Stimulated activated CD4-positive, alpha-beta T cell treated with anti-CD3 and anti-CD28 coated beads, Interleukin-12 subunit alpha, Interleukin-12 subunit beta, amount 100 ng/mL, for 24 hours (primary cell): ENCODE measurements around the gene TUBB6.

Experiments used
- DNase-seq, 2 experiments: peaks; one replicate each; pipeline ENCODE4 v3.0.0-alpha.2; 2020; ENCODE audit warnings: low read depth in 2 of 2

Gene TUBB6

GRCh38 chr18:12338382-12338781 is 30.3 kb downstream of the TUBB6 start:
- DNase-seq, result no peak

DNA sequence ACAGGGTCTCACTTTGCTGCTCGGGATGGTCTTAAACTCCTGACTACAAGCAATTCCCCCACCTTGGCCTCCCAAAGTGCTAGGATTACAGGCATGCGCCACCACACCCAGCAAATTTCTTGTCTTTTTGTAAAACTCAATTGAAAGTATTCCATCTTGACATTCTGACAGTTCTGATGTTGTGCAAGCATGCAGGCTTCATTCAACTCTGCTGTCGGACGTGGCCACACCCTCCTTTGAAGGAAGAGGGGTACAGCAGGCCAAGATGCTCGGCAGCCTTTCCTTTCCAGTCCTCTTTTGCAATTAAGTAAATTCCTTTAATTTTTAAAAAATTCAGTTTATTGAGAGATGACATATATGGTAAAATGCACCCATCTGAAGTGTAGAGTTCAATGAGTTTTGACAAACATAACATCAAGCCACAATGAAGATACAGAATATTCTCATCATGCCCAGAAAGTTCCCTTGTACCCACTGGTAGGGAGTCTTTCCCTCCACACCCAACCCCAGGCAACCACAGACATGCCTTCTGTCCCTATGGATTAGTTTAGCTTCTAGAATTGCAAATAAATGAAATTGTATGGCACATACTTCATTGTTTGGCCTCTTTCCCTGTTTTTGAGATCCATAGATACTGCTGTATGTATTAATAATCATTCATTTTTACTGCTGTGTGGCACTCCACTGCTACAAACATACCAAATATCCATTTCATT is 33.1 kb downstream of the TUBB6 start:
- DNase-seq, result no peak

DNA sequence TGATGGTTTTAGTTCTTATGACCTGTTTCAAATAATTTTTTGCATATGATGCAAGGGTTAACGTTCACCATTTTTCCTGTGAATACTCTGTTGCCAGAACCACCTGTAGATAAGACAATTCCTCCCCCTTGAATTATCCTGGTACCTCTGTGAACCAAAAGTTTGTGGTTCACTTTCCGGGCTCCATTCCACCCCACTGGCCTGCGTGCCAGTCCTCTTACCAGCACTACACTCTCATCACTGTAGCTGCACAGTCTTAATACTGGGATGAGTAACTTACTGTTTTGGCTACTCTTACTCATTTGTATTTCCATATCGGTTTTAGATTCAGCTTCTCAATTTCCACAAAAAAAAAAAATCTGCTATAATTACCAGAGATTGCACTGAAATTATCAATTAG is 34.6 kb downstream of the TUBB6 start:
- DNase-seq, result no peak

DNA sequence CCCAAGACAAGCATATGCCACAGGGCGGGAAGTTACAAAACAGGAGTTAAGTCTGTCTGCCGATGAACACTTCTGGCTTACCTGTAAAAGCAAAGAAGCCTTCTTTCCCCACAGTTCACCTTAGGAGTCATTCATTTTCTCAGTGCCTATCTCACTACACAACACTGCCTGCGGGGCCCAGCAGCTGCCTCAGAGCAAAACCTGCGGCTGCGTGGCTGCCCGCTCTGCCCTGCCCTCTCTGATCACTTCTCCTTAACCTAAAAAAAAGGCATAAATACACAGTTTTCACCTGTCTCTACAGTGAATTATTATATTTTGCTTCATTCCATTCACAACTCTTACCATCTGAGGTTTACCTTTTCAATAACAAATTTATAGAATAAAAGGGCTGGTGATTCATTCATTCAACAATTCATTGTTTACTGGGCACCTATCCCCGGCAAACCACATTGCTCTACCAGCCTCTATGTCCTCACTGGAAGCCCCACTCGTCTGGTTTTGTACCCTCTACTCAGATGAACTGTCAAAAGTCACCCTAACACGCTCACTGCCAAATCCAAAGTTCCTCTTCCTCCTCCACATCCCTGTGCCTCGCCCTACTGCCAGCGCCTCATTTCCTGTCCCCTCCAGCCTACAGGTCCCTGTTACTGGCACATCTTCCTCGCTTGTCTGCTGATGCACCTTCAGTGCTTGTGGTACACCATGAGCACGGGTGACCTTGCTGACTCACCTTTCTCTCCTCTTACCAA is 37.6 kb downstream of the TUBB6 start:
- DNase-seq, result no peak

- DNase-seq, result no peak
These were observed 38.2 kb downstream of the TUBB6 start for GRCh38 chr18:12346240-12346565.

DNA sequence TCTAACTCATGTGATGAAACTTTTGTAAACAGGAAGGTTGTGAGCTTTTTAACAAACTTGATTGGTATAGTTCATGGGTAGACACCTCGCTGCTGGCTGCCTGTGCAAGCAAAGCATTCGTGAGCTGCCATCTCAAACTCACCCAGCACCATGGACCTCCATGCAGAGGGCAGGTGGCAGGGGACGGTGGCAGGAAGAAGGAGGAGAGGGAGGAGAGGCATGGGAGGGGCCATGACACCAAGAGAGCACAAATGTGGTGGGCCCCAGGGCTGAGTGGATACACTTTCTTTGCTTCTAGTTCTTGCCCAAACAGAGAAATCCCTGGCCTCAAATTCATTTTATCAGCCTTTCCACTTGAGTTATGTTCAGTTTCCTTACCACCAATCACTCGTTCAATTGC is 39.9 kb downstream of the TUBB6 start:
- no peak for DNase-seq

DNA sequence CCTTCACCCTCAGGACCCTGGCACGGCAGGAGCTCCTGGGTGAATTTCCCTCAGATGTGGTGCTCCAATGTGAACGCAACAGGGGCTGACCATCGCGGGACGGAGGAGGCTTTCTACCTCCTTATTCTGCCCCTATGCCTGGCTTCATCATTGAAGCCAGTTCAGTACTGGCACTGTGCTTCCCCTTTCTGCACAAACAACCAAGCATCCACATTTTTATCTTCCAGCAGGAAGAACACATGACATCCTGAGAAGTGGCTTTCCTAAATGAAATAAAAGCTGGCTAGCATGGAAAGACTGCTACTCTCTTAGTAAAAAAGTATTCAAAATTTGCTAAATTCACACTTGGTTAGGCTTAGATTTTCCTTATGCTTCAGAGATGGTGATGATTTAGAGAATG is 44.1 kb downstream of the TUBB6 start:
- no peak for DNase-seq

DNA sequence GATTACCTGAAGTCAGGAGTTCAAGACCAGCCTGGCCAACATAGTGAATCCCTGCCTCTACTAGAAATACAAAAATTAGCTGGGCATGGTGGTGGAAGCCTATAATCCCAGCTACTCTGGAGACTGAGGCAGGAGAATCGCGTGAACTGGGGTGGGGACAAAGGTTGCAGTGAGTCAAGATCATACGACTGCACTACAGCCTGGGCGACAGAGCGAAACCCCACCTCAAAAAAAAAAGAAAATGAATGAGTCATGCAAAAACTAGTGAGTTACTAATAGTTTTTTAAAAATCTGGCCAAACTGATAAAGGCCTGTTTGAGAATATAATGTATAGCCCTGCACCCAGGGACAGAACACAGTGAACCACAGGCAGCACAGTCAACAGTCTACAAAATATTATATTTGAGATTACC is 51.5 kb downstream of the TUBB6 start:
- no peak for DNase-seq

DNA sequence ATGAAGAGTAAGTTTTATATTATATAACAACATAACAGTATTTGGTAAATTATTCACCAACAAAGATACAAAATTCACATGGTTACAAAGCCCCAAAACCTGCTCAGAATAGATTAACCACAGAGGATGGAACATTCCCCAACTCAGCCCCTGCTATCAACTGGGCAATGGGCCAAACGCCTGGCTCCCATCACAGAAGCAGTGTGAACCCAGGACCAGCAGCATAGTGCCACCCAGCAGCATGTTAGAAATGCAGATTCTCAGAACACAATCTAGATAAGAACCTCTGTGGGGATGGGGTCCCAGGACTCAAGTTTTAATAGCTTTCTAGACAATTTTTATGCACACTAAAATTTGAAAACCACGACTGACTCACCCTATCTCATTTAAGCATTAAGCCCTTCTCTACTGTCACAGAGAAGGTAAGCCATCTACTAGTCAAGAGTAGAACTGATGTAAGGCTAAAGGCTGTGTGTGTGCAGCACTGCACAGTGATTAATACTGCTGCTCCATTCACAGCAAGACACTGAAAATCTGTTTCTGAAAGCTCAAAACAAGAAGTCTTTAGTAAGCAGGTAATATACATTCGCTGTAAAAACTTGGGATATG is 53.8 kb downstream of the TUBB6 start:
- DNase-seq, result no peak

GRCh38 chr18:12362473-12363174 is 54.6 kb downstream of the TUBB6 start:
- DNase-seq, result no peak

DNA sequence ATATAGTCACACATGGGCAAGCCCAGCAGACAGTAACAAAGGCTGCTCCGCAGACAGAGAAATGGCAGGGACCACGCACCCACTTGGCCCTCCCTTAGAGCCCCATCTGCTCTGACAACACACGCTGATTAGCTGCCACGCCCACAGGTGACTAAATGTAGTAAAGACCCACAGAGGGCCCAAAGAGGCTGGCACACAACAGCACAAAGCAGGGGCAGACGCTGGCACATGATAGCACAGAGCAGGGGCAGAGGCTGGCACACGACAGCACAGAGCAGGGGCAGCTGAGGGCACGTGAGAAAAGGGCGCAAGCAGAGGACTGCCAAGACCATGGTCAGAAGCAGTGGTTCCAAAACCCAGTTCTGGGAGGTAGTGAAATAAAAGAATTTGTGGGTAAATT is 58.3 kb downstream of the TUBB6 start:
- DNase-seq, result no peak

DNA sequence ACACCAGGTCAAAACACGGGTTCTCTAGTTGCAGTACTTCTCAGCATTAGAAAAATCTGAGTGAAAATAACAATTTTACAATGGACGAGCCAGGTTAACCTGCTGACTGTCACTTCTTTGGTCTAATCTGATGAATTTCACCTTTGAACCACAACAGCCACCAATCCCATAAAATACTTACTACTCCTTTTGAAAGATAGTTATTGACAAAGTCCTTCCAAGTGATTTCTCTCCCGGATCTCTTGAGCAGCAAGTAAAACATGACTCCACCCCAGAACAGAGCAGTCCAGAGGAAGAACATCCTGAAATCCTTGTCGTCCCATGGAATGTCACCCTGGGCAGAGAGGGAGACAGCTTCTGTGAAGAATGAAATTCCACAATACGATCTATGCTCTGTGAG is 58.7 kb downstream of the TUBB6 start:
- DNase-seq, result no peak

GRCh38 chr18:12369211-12369610 is 61.2 kb downstream of the TUBB6 start:
- no peak for DNase-seq

- DNase-seq, result no peak
These were observed 63.5 kb downstream of the TUBB6 start for GRCh38 chr18:12371590-12371989.

GRCh38 chr18:12372406-12372805 is 64.4 kb downstream of the TUBB6 start:
- DNase-seq, result no peak

GRCh38 chr18:12373116-12373770 is 65.2 kb downstream of the TUBB6 start:
- DNase-seq, result no peak

- no peak for DNase-seq
These were observed 65.7 kb downstream of the TUBB6 start for GRCh38 chr18:12373771-12374116.

DNA sequence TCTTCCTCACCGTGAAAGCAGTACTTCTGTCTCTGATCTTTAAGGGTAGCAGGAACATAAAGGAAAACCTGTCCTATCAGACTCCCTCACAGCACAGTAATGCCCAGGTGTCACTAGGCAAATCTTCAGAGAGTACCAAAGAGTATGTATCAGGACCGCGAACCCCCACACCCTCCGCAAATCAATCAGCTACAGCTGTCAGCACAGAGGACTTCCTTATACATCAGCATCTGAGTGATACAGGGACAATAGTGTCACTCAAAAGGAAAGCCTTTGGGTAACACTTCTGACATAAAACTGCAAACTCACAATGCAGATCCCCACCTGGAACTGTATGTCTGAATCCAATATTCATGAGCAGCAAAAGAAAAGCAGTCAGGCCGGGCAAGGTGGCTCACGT is 66.4 kb downstream of the TUBB6 start:
- no peak for DNase-seq
